ENCODE results near the gene COL1A2. TPM values are rescaled to one million over a fixed set of nuclear protein-coding genes. Genes with fewer than 3 reads are reported as not detected.

Gene COL1A2
- total RNA-seq, 1 experiment from 2014 or later = 0.12 TPM

DNA sequence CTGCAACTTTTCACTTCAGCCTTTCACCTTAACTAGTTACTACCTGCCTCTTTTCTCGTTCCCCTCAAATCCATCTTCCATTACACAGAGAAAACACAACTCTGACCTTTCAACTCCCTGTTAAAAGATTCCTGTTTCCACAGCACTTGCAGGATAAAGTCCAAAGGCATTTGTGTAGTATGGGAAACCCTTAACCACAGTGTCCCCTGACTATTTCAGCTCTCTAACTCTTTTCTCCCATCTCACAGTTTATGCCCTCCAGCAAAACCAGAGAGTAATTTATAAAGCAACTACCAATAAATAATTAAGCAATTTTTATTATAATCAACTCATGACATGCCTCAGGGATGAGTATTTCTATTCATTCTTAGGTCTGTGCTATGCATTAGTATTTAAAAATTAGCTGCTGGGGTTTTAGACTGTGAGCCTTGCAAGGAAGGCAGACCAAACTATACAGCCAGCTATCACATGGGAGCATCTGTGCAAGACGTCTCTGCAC, 51.0 kb downstream of the COL1A2 start:
- H3K9me3 ChIP-seq (replicated peaks) = 0 out of 2 replicates have a peak, but pooled peaks cover 4% of the 10 kb centered on the region
- no peaks in the 10 kb centered on the region for H3K36me3 ChIP-seq
- DNase-seq = peak in 1 of 2 experiments; percentile 47
- no peak overlapping the region for H3K4me3 ChIP-seq
- peak overlapping the region; percentile 50 for H3K27ac ChIP-seq
- H3K27me3 ChIP-seq = no peaks in the 10 kb centered on the region
- H3K4me1 ChIP-seq = peaks cover 41% of the 10 kb centered on the region

DNA sequence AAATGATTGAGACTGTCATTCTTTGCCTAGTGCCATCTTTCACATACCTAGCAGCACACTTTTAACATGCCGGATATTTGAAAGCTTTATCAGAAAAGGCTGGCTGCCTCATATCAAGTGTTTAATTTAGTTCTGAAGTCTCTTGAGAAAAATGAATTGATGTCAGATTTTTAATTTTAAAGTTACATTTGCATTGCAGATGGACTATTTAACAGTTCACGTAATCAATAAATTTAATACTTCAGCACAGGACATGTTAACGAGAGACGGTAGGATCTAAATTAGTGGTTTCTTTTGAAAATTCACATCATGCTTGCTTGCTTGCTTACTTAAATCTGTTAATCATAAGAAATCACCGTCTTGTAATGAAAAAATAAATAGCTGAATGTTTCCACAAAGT, 51.6 kb downstream of the COL1A2 start:
- H3K4me3 ChIP-seq = no peak overlapping the region
- 0 out of 2 replicates have a peak, but pooled peaks cover 4% of the 10 kb centered on the region for H3K9me3 ChIP-seq (replicated peaks)
- H3K27me3 ChIP-seq = no peaks in the 10 kb centered on the region
- H3K27ac ChIP-seq = no peak overlapping the region
- DNase-seq = no peak
- peaks cover 47% of the 10 kb centered on the region for H3K4me1 ChIP-seq
- no peaks in the 10 kb centered on the region for H3K36me3 ChIP-seq

DNA sequence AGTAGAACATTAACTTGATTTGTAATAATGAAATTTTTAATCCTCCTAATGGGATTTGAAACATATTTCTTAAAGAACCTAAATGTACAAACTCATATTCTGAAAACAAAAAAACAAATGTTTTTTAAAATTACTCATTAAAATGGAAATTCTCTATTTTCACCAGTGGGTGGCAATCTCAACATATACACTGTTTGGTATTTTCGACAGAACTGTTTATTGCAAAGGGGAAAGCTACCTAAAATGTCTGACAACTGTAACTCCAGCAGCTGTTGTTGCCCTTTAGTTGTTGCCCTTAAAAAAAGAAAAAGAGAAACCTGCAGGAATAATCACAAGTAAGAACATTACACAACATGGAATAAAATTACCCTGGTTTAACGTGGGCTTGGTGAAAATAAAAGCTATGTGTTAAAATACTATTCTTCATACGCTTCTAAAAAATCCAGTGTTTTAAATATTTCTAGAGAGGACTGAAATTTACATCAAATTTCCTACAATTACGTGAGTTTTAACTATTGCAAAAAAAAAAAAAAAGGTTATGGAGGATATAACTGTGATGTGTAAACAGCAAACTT, 54.5 kb downstream of the COL1A2 start:
- Histone ChIP-seq H3K4me3 (no peak overlapping the region), H3K27me3 (no peaks in the 10 kb centered on the region), H3K27ac (peak overlapping the region; percentile 26), H3K9me3 (replicated peaks) (0 out of 2 replicates have a peak, but pooled peaks cover 4% of the 10 kb centered on the region), H3K36me3 (no peaks in the 10 kb centered on the region), H3K4me1 (peaks cover 49% of the 10 kb centered on the region)
- peak; percentile 27 to 85 for DNase-seq

DNA sequence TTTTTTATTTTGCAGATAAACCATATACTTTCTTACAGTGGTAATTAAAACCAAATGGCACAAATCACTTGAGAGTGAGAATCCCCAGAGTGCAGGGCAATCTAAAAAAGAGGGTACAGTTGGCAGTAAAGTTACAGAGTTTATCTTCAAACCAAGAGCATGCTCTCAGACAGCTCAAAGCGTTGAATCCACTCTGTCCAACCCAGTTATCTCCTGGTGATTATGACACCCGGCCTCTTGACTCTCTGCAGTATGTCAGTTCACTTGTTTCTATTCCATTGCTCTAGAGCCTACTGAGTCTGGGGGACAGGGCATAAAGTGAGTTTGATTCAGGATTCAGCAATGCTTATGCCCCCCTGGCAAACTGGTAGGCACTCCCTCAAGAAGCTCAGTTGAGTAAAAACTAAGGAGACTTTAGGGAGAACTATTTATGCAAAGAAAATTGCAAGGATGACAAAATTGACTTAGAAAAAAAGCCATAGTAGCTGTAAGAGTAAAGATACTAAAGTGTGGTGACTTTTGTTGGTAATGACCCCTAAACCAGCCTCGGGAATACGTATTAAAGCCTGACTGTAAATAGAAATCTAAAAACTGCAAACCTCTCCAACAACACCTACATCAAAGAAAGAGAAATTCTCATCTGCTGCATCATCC, 55.5 kb downstream of the COL1A2 start:
- Histone ChIP-seq H3K27me3 (no peaks in the 10 kb centered on the region), H3K36me3 (no peaks in the 10 kb centered on the region), H3K27ac (no peak overlapping the region; the same call in 1 of the 2 replicates), H3K4me1 (peaks cover 39% of the 10 kb centered on the region), H3K9me3 (replicated peaks) (0 out of 2 replicates have a peak, but pooled peaks cover 4% of the 10 kb centered on the region), H3K4me3 (no peak overlapping the region)
- no peak for DNase-seq

DNA sequence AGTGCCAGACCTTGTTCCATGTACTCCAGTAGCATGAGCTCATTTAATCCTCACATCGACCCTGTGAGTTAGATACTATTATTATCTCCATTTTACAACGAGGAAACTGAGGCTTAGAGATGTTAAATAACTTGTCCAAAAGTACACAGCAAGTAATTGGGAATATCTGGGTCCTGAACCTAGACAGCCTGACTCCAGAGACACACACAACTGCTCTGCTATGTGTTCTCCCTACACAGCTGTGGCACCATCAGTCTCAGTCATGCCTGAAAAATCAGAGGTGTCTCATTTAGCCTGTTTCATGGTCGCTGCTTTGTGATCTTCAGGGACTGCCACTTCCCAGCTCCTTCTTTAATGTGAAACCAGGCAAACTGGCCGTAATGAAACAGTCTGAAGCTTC, 56.5 kb downstream of the COL1A2 start:
- Histone ChIP-seq H3K4me3 (no peak overlapping the region), H3K9me3 (replicated peaks) (0 out of 2 replicates have a peak, but pooled peaks cover 4% of the 10 kb centered on the region), H3K27me3 (no peaks in the 10 kb centered on the region), H3K4me1 (peaks cover 29% of the 10 kb centered on the region), H3K27ac (peak overlapping the region; percentile 24), H3K36me3 (no peaks in the 10 kb centered on the region)
- DNase-seq = peak; percentile 33 to 74

DNA sequence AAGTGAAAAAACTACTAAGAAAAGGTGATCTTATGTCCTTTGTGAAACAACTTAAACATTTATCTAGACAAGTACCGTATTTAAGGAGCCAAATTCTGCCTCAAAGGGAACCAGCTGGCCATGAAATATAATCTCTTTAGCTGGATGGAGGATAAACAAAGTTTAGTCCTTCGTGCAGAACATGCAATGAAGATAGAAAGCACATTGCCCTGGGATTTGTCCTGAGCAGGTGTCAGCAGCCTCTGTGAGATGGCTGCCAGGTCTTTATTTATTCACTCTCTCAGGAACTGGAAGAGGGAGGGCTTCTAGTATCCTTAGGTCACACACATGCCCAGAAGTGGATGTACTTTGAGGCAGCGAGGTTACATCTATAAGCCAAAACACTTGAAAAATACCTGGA, 57.5 kb downstream of the COL1A2 start:
- no peak overlapping the region for H3K4me3 ChIP-seq
- H3K36me3 ChIP-seq = no peaks in the 10 kb centered on the region
- H3K27me3 ChIP-seq = no peaks in the 10 kb centered on the region
- H3K9me3 ChIP-seq (replicated peaks) = peaks cover 3% of the 10 kb centered on the region; the same call in 1 of the 2 replicates
- DNase-seq = peak; percentile 58 to 87
- H3K4me1 ChIP-seq = peaks cover 29% of the 10 kb centered on the region
- H3K27ac ChIP-seq = peak overlapping the region; percentile 24

DNA sequence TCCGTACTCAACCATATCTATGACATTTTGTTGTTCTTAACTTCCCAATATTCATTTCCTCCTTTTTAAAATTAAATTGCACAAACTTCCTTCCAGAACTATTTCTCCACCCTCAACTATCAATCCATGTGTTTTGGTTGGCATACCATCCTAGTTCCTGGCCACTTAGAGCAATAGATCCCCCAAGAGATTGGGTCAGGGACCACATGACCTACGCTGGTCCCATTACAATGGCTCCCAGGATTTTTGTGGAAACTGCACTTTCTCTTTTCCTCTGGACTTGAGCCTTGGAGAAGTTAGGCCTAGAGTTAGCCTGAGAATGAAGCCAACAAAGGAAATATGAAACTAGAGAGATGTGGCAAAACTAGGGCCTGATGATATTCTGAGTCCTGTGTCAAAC, 59.2 kb downstream of the COL1A2 start:
- Histone ChIP-seq H3K4me1 (peaks cover 29% of the 10 kb centered on the region), H3K36me3 (no peaks in the 10 kb centered on the region), H3K4me3 (no peak overlapping the region), H3K27me3 (no peaks in the 10 kb centered on the region), H3K9me3 (replicated peaks) (peaks cover 3% of the 10 kb centered on the region; the same call in 1 of the 2 replicates), H3K27ac (no peak overlapping the region)
- DNase-seq = no peak

DNA sequence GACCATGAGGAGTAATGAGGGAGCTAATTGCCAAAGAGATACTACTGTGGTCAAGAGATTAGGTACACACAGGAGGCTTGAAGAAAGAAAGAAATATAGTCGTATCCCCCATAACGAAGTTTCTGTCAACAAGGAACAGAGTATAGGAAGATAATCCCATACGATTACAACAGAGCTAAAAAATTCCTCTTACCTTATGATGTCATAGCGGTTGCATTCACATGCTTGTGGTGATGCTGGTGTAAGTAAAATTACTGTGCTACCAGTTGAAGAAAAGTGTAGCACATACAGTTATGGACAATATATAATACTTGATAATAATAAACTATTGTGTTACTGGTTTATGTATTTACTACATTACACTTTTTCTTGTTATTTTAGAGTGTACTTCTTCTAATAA, 63.3 kb downstream of the COL1A2 start:
- no peaks in the 10 kb centered on the region for H3K4me1 ChIP-seq

DNA sequence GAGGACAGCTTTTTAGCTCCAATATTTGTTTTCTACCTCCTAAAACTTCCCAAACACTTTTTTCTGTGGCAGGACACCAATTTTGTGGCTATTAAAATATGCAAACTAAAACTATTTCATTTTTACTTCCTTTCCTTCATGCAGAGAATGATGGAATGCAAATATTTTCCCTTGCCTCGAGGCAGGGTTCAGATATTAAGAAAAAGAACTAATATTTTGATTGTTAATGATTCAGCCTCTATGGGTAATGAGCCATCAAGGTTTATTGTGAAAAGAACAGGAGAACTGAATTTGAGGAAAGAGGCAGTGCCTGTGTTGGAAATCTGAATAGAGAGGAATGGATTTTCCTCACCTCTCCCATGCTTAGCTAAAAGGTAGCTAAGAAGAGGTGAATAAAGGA, 71.8 kb downstream of the COL1A2 start:
- DNase-seq = no peak
- H3K27me3 ChIP-seq = no peaks in the 10 kb centered on the region
- H3K27ac ChIP-seq = no peak overlapping the region
- no peaks in the 10 kb centered on the region for H3K36me3 ChIP-seq
- no peaks in the 10 kb centered on the region for H3K4me1 ChIP-seq
- H3K4me3 ChIP-seq = no peak overlapping the region
- H3K9me3 ChIP-seq (replicated peaks) = no peaks in the 10 kb centered on the region; the same call in none of the 2 replicates

More for the DNA sequence above, 63.3 kb downstream of the COL1A2 start:
- no peak for DNase-seq
- no peaks in the 10 kb centered on the region for H3K27me3 ChIP-seq
- no peak overlapping the region for H3K4me3 ChIP-seq
- H3K27ac ChIP-seq = no peak overlapping the region
- peaks cover 3% of the 10 kb centered on the region; the same call in 1 of the 2 replicates for H3K9me3 ChIP-seq (replicated peaks)
- no peaks in the 10 kb centered on the region for H3K36me3 ChIP-seq

DNA sequence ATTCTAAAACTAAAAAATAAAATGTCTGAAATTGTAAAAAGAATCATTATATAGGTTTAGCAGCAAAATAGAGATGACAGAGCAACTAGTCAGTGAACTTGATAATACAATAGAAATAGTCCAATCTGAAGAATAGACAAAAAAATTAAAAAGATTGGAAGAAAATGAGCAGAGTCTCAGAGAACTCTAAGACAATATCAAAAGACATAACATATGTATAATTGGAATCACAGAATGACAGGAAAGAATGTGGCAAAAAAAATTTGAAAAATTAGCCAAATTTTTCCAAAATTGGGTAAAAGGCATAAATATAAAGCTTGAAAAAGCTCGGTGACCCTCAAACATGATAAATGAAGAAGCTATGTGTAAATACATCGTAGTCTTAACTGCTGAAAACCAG, 76.9 kb downstream of the COL1A2 start:
- Histone ChIP-seq H3K4me3 (no peak overlapping the region), H3K4me1 (no peaks in the 10 kb centered on the region), H3K36me3 (no peaks in the 10 kb centered on the region), H3K27me3 (no peaks in the 10 kb centered on the region), H3K27ac (no peak overlapping the region), H3K9me3 (replicated peaks) (no peaks in the 10 kb centered on the region; the same call in 1 of the 2 replicates)
- no peak for DNase-seq

DNA sequence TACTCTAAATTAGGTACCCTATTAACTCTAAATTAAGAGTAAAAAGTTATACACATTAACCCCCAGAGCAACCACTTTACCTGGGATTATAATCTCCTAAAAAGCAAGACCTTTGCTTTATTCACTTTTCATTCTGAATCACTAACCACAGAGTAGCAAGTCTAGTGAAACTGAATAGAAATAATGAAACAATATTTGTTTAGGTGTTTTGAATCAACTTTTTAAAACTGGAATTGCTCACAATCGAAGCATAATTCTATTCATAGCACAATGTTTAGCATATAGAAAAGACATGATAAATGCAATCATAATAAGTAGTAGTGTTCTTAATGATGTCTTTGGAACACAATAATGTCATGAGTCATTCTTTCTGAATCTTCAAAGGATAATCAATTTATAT, 77.9 kb downstream of the COL1A2 start:
- H3K36me3 ChIP-seq = no peaks in the 10 kb centered on the region

DNA sequence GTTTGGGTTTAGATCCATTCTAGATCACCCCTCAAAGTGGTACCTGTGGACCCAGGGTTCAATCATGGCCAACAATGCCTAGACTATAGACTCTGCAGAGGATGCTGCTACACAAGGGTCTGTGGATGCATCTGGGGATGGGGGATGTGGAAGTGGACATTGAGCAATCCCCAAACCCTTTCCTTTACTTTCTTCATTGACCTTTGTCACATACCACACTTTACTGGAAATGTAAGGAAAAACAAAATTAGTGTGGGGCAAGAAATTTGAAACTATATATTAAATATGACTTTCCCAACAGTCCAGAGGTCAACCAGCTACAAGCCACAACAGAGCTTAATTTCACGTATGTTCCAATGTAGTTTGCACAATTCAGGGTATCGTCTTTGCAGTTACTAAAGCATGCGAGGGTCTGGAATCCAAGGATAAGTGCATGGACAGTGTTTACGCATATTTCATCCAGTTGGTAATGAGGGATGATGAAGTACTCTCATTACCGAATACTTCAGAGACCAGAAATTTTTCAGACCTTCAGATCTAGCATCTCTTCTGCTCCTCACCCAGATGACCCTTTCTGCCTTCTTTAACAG, 81.7 kb downstream of the COL1A2 start:
- Histone ChIP-seq H3K9me3 (replicated peaks) (no peaks in the 10 kb centered on the region; the same call in 1 of the 2 replicates), H3K27me3 (no peaks in the 10 kb centered on the region), H3K36me3 (no peaks in the 10 kb centered on the region), H3K27ac (no peak overlapping the region), H3K4me1 (peaks cover 10% of the 10 kb centered on the region), H3K4me3 (no peak overlapping the region)
- DNase-seq = no peak

More for the DNA sequence above, 77.9 kb downstream of the COL1A2 start:
- Histone ChIP-seq H3K27me3 (no peaks in the 10 kb centered on the region), H3K9me3 (replicated peaks) (no peaks in the 10 kb centered on the region; the same call in 1 of the 2 replicates), H3K4me3 (no peak overlapping the region), H3K4me1 (peaks cover 6% of the 10 kb centered on the region), H3K27ac (no peak overlapping the region)
- DNase-seq = no peak

DNA sequence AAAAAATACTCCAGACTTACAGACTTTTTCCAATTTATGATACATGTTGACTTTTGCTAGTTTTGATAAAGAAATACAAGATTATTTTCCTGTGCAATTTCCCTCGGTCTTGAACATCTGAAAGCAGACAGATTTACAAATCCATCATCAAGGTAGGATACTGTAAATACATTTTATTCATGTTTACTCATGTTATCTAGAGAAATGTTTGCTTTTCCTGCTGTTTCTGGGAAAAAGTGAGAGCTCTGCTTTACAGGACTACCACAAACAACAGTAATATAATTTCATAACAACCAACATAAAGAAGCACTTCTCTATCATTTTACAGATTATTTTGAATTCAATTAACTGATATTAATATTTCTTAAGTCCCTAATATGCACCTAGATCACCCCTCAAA, 83.2 kb downstream of the COL1A2 start:
- no peaks in the 10 kb centered on the region for H3K36me3 ChIP-seq
- H3K4me1 ChIP-seq = peaks cover 10% of the 10 kb centered on the region
- no peak for DNase-seq
- no peaks in the 10 kb centered on the region for H3K27me3 ChIP-seq
- H3K4me3 ChIP-seq = no peak overlapping the region
- H3K27ac ChIP-seq = no peak overlapping the region
- H3K9me3 ChIP-seq (replicated peaks) = no peaks in the 10 kb centered on the region

DNA sequence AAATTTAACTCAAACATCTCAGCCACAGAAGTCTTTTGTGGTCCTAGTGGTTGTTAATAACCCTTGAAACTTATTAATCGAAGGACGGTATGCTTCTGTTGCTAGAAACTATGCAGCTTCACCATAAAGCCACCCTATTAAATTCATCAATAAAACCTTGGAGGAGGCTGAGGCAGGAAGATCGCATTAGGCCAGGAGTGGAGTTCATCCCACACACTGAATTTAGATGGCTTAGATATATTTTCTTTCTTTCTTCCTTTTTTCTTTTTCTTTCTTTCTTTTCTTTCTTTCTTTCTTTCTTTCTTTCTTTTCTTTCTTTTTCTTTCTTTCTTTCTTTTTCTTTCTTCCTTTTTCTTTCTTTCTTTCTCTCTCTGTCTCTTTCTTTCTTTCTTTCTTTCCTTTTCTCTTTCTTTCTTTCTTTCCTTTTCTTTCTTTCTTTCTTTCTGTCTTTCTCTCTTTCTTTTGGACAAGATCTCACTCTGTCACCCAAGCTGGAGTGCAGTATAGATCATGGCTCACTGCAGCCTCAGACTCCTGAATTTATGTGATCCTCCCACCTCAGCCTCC, 84.0 kb downstream of the COL1A2 start:
- Histone ChIP-seq H3K9me3 (replicated peaks) (no peaks in the 10 kb centered on the region), H3K4me3 (no peak overlapping the region), H3K27me3 (no peaks in the 10 kb centered on the region), H3K27ac (no peak overlapping the region), H3K36me3 (no peaks in the 10 kb centered on the region), H3K4me1 (peaks cover 10% of the 10 kb centered on the region)
- no peak for DNase-seq
